IPS DF 4.7 (cell line): ENCODE data around the gene PACSIN1.

Experiments used
- DNase-seq: peaks from one replicate; pipeline ENCODE4 v3.0.0-alpha.2; 2013; ENCODE audit warnings: low spot score; ENCODE audit errors: extremely low read depth

PACSIN1 gene

DNA sequence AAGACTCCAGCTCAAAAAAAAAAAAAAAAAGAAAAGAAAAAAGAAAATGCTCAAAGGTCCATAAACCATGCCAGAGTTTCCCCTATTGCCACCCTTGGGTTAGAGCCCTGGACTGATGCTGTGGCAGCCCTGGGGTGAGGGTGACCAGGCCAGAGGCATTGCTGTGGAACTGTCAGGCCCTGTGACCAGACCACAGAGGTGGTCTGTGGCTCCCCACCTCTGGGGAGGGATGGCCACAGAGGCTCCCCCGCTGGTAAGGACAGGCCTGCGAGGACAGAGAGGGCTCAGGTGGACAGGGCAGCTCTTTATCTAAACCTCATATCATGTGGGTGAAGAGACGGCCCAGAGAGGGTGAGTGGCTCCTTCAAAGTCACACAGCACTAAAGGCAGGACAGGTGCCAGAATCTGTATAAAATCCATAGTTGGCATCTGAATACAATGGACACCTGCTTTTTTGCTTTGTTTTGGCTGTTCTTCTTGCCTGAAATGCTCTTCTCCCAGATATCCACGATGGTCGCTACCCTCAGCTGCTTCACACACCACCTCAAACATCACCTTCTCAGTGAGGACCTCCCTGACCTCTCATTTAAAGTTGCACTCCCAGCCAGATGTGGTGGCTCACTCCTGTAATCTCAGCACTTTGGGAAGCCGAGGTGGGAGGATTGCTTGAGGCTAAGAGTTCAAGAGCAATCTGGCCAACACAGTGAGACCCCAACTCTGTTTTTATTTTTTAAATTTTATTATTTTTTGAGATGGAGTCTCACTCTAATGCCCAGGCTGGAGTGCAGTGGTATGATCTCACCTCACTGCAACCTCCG, 112.8 kb downstream of the PACSIN1 start:
- no peak for DNase-seq

DNA sequence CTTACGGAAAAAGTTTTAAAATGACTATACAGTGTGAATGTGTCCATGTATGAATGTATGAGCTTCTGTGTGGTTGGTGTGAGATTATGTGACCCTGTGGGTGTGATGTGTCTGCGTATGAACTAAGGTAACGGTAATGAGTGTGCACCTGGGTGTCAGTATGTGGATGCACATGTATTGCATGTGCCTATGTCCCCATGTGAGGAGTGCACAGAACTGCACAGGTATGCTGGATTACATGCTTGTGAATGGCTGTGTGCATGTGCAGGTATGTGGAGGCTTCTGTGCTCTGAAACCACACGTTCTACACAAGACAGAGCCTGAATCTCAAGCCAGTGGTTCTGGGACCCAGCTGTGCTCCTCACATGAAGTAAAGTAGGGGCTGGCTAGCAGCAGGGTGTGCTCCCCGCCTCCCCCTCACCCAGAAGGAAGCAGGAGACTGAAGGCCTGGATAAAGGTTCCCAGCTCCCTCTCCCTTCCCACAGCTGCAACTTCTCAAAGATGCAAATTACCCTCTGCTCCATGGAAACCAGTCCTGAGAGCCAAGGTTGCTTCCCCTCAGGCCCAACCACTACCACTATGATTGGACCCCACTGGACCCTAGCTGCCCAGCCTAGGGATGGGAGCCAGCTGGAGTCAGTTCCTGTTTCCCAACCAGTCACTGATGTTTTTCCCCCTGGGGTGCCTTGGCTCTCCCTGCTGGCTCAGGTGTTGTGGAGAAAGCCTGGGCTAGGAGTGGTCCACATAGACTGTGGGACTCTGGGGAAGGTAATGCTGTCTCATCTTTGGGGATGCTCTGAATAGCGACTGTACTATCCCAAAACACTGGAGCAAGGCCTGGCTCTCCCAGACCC, 115.1 kb downstream of the PACSIN1 start:
- no peak for DNase-seq

DNA sequence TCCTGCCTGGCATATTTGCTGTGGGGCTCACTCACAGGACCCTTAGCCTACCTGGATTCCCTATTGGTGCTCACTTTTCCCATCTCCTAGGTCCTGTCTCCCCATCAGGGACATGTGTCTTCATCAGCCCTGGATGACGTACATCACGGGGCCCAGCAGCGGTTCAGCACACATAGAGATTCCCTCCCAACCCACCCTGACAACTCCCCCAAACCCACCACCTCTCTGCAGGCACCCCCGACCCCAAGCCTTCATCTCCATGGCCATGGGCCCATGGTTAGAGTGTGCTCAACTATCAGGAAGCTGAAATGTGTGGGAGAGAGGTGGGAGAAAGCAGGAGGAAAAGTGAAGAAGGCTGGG, 115.7 kb downstream of the PACSIN1 start:
- no peak for DNase-seq

GRCh38 chr6:34583461-34583860, 117.6 kb downstream of the PACSIN1 start:
- no peak for DNase-seq

DNA sequence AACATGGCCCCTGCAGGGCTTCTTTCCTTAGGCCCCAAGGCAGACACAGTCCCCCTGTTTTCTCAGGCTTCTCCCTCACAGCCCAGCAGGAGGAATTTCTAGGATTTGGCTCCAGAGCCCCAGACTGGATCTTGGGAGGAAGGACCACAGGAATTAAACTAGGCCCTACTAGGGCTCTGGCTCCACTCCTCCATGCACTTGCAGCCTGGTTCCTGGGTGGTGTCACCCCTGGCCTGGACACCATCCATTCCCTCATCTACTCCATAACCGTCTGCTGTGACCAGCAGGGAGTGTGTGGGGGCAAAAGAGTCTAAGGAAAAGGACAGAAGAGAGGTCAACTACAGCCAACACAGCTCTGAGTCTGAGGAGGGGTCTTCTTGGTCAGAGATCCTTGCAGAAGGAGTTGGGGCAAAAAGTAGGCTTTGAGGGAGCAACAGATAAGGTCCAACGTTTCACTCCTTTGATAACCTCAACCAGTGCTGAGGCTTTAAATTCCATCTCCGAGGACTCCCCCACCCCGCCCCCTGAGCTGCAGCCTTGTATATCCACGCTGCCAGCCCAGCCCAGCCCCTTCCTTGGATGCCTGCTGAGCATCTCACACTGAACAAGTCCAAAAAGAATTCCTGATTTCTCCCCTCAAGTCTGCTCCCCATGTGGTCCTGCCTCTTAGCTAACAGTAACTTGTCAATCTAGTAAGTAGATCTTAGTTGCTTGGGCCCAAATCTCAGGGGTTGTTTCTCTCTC, 118.2 kb downstream of the PACSIN1 start:
- no peak for DNase-seq

DNA sequence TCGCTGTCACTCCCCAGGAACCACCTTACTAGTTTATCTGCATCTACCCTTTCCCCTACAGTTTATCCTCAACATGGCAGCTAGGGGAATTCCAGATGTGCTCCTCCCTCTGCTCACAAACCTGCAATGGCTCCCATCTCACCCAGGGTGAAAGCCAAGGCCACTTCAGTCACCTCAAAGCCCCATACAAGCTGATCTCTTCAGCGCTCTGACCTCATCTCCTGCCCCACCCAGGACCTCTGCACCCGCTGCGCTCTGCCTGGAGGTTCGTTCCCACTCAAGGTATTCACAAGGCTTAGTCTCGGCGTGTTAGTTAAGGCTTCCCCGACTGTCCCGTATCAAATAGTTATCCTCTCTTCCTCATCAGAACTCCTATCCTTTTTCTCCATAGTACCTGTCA, 118.8 kb downstream of the PACSIN1 start:
- DNase-seq: no peak
